ENCODE data around the gene LYSMD2. TPM values are rescaled to one million over a fixed set of nuclear protein-coding genes. Genes with fewer than 3 reads are reported as not detected.

The LYSMD2 gene
- total RNA-seq, 1 donor from 2014 or later = 5.0 TPM

GRCh38 chr15:51675234-51675633 is 62.2 kb downstream of the LYSMD2 start:
- Mint-ChIP-seq H3K9me3 (ENCODE audit: low read depth) (no peaks in the 10 kb centered on the region), H3K4me1 (ENCODE audit: low read depth) (peaks cover 5% of the 10 kb centered on the region), H3K27ac (no peak overlapping the region), H3K27me3 (peaks cover 10% of the 10 kb centered on the region), H3K4me3 (ENCODE audit: low read depth) (no peak overlapping the region), H3K36me3 (ENCODE audit: insufficient read depth) (no peaks in the 10 kb centered on the region)
- TF ChIP-seq, protein P1, sequence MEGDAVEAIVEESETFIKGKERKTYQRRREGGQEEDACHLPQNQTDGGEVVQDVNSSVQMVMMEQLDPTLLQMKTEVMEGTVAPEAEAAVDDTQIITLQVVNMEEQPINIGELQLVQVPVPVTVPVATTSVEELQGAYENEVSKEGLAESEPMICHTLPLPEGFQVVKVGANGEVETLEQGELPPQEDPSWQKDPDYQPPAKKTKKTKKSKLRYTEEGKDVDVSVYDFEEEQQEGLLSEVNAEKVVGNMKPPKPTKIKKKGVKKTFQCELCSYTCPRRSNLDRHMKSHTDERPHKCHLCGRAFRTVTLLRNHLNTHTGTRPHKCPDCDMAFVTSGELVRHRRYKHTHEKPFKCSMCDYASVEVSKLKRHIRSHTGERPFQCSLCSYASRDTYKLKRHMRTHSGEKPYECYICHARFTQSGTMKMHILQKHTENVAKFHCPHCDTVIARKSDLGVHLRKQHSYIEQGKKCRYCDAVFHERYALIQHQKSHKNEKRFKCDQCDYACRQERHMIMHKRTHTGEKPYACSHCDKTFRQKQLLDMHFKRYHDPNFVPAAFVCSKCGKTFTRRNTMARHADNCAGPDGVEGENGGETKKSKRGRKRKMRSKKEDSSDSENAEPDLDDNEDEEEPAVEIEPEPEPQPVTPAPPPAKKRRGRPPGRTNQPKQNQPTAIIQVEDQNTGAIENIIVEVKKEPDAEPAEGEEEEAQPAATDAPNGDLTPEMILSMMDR (IDR thresholded peaks at IDR 0.05; ENCODE audit: unreplicated experiment) = no peak
- DNase-seq (ENCODE audit: low spot score, unreplicated experiment) = no peak

Other genes starting within 250 kb of the LYSMD2 start
- gene DMXL2, start 114.9 kb downstream of the LYSMD2 start, total RNA-seq = 43.0 and 43.3 TPM in 2 replicates
- 6.4 and 7.9 TPM in 2 replicates for gene SCG3, start 56.2 kb downstream of the LYSMD2 start, total RNA-seq
- 7.4 and 8.1 TPM in 2 replicates for gene TMOD2, start 13.9 kb upstream of the LYSMD2 start, total RNA-seq
- 37.4 and 40.0 TPM in 2 replicates for gene TMOD3, start 92.0 kb upstream of the LYSMD2 start, total RNA-seq
- 24.7 and 25.7 TPM in 2 replicates for gene LEO1, start 234.1 kb upstream of the LYSMD2 start, total RNA-seq

All from progenitor cell of endocrine pancreas (in vitro differentiated cells).